ENCODE data around the gene TSPAN2. TPM values are rescaled to one million over a fixed set of nuclear protein-coding genes. Genes with fewer than 3 reads are reported as not detected.
"Not testable (repeated sequence)": the region's sequence is repeated elsewhere in the genome, so short reads cannot be mapped to it uniquely, and the experiment has no call there.

Gene TSPAN2
- total RNA-seq, 2 experiments from 2014 or later, result 0.42 to 1.2 TPM

DNA sequence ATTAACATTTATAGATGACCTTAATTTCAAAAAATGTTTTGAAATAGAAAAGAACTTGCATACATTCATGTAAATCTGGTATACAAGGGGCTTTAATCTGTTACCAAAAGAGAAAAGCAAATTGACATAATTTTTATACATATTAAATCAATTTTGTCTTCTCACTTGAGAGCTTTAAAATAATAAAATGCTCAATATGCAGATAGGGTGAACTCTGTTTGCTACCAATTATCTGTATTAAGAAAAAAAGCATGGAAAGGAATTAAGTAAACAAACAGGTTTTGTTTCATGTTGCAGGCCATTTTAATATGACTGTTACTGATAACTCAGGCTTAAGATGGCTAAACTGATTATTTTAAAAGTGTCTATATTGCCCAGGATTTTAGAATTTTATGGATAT, 65.7 kb downstream of the TSPAN2 start:
- H3K4me1 Mint-ChIP-seq, result no peaks in the 10 kb centered on the region
- H3K9me3 Mint-ChIP-seq, result no peaks in the 10 kb centered on the region
- no peak for ATAC-seq (ENCODE audit: low read depth)
- POLR2A ChIA-PET, result no interaction called here
- H3K27me3 Mint-ChIP-seq, result peaks cover 9% of the 10 kb centered on the region
- H3K27ac Mint-ChIP-seq, result no peak overlapping the region
- no peak overlapping the region for H3K4me3 Mint-ChIP-seq
- DNase-seq, result no peak
- no peaks in the 10 kb centered on the region for H3K36me3 Mint-ChIP-seq

DNA sequence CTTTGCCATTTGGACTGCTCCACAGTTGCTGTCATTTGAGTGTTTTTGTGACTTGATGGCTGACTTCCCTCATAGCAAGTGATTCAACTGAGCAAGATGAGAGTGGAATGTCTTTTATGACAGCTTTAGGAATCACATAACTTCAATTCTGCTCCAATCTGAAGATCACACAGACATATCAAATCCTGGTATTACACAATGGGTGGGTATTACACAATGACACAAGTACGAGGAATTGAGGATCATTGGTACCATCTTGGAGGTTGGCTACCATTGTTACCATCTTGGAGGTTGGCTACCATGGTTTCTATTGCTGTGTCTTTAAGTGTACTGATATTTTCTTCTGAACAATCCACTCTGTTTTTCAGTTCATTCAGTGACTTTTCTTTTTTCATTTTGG, 68.2 kb downstream of the TSPAN2 start:
- H3K36me3 Mint-ChIP-seq, result no peaks in the 10 kb centered on the region
- POLR2A ChIA-PET, result no interaction called here
- no peaks in the 10 kb centered on the region for H3K4me1 Mint-ChIP-seq
- DNase-seq (no peak), ATAC-seq (ENCODE audit: low read depth) (no peak)
- H3K27me3 Mint-ChIP-seq, result peaks cover 9% of the 10 kb centered on the region
- H3K27ac Mint-ChIP-seq, result no peak overlapping the region
- no peaks in the 10 kb centered on the region for H3K9me3 Mint-ChIP-seq
- no peak overlapping the region for H3K4me3 Mint-ChIP-seq

DNA sequence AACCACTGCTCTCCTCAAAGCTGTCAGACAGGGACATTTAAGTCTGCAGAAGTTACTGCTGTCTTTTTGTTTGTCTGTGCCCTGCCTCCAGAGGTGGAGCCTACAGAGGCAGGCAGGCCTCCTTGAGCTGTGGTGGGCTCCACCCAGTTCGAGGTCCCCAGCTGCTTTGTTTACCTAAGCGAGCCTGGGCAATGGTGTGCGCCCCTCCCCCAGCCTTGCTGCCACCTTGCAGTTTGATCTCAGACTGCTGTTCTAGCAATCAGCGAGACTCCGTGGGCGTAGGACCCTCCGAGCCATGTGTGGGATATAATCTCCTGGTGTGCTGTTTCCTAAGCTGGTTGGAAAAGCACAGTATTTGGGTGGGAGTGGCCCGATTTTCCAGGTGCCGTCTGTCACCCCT, 69.8 kb downstream of the TSPAN2 start:
- H3K9me3 Mint-ChIP-seq; H3K4me3 Mint-ChIP-seq; POLR2A ChIA-PET; DNase-seq; H3K4me1 Mint-ChIP-seq; ATAC-seq (ENCODE audit: low read depth); H3K27me3 Mint-ChIP-seq; H3K36me3 Mint-ChIP-seq; H3K27ac Mint-ChIP-seq: not testable (repeated sequence)

DNA sequence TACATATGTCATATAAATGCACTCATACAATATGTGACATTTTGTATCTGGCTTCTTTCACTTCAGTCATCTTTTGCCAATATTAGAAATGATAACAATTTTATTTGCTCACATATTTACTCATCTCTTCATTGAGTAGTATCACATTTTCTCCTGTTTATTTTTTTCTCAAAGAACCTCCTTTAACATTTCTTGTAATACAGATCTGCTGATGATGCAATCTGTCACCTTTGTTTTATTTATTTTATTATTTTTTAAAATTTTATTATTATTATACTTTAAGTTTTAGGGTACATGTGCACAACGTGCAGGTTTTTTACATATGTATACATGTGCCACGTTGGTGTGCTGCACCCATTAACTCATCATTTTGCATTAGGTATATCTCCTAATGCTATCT, 75.5 kb downstream of the TSPAN2 start:
- H3K9me3 Mint-ChIP-seq, result no peaks in the 10 kb centered on the region
- no peak overlapping the region for H3K4me3 Mint-ChIP-seq
- no peak for ATAC-seq (ENCODE audit: low read depth)
- no peaks in the 10 kb centered on the region for H3K36me3 Mint-ChIP-seq
- H3K27me3 Mint-ChIP-seq, result no peaks in the 10 kb centered on the region
- H3K27ac Mint-ChIP-seq, result no peak overlapping the region
- no peak for DNase-seq
- POLR2A ChIA-PET, result no interaction called here
- no peaks in the 10 kb centered on the region for H3K4me1 Mint-ChIP-seq

DNA sequence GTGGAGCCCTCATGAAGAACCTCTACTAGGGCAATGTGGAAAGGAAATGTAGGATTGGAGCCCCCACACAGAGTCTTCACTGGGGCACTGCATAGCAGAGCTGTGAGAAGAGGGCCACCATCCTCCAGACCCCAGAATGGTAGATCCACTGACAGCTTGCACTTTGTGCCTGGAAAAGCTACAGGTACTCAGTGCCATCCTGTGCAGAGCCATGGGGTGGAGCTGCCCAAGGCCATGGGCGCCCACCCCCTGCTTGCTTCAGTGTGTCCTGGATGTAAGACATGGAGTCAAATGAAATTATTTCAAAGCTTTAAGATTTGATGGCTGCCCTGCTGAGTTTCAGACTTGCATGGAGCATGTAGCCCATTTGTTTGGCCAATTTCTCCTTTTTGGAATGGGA, 76.9 kb downstream of the TSPAN2 start:
- no peak overlapping the region for H3K27ac Mint-ChIP-seq
- H3K4me1 Mint-ChIP-seq, result no peaks in the 10 kb centered on the region
- POLR2A ChIA-PET, result no interaction called here
- H3K36me3 Mint-ChIP-seq, result no peaks in the 10 kb centered on the region
- H3K9me3 Mint-ChIP-seq, result no peaks in the 10 kb centered on the region
- no peak overlapping the region for H3K4me3 Mint-ChIP-seq
- ATAC-seq (ENCODE audit: low read depth) (no peak), DNase-seq (no peak)
- no peaks in the 10 kb centered on the region for H3K27me3 Mint-ChIP-seq

DNA sequence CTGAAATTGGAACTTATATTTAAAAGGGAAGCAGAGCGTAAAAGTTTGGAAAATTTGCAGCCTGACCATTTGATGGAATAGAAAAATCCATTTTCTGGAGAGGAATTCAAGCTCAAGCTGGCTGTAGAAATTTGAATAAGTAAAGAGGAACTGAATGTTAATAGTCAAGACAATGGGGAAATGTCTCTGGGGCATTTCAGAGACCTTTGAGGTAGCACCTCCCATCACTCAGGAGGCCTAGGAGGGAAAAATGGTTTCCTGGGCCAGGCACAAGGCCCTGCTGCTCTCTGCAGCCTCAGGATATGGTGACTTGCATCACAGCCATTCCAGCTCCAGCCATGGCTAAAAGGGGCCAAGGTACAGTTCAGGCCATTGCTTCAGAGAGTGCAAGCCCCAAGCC, 77.3 kb downstream of the TSPAN2 start:
- ATAC-seq (ENCODE audit: low read depth) (no peak), DNase-seq (no peak)
- Mint-ChIP-seq H3K4me1 (no peaks in the 10 kb centered on the region), H3K27me3 (no peaks in the 10 kb centered on the region), H3K4me3 (no peak overlapping the region), H3K36me3 (no peaks in the 10 kb centered on the region), H3K9me3 (no peaks in the 10 kb centered on the region), H3K27ac (no peak overlapping the region)
- POLR2A ChIA-PET, result no interaction called here

DNA sequence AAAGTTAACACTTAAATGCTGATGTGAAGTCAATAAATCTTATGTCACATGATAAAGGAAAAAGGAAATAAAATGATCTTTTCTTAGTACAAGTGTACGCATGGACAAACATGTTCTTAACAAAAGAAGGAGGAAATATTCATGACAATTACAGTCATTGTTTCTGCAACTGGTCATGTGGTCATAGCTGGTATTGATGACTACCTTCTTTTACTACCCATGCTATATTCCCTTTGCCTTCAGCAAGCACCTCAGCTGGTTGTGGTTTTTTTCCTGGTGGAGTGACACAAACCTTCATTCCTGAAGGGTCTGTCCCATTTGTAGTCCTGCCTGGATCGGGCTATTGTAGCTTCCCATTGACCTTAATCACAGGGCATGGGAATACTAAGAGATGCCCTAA, 83.1 kb downstream of the TSPAN2 start:
- DNase-seq (no peak), ATAC-seq (ENCODE audit: low read depth) (no peak)
- H3K27me3 Mint-ChIP-seq, result peaks cover 3% of the 10 kb centered on the region
- POLR2A ChIA-PET, result no interaction called here
- H3K27ac Mint-ChIP-seq, result no peak overlapping the region
- H3K4me3 Mint-ChIP-seq, result no peak overlapping the region
- peaks cover 2% of the 10 kb centered on the region for H3K9me3 Mint-ChIP-seq
- no peaks in the 10 kb centered on the region for H3K36me3 Mint-ChIP-seq
- no peaks in the 10 kb centered on the region for H3K4me1 Mint-ChIP-seq

Other genes starting within 250 kb of the TSPAN2 start
- not detected for gene SYCP1, start 234.6 kb downstream of the TSPAN2 start, total RNA-seq
- gene TSHB, start 59.7 kb downstream of the TSPAN2 start, total RNA-seq, result not detected
- gene NGF, start 248.7 kb upstream of the TSPAN2 start, total RNA-seq, result not detected